Hepatocyte (in vitro differentiated cells): ENCODE measurements around the gene RRP9. TPM values are rescaled to one million over a fixed set of nuclear protein-coding genes. Genes with fewer than 3 reads are reported as not detected.
A peak's percentile ranks its signal among the peaks of the same experiment; 100 is the strongest.

Experiments used
- DNase-seq: peaks from one replicate; pipeline ENCODE4 v3.0.0-alpha.2; 2016; ENCODE audit warnings: low spot score
- H2AFZ ChIP-seq: fragments of 200-600 bp; sonication (generic); 2 replicates; pipeline ENCODE4 v1.6.0; 2016; ENCODE audit warnings: antibody characterized with exemption, mild to moderate bottlenecking
- H3K27ac ChIP-seq: fragments of 200-600 bp; sonication (generic); 2 replicates; pipeline ENCODE4 v1.5.1; 2016; ENCODE audit warnings: mild to moderate bottlenecking
- H3K27me3 ChIP-seq: fragments of 200-600 bp; sonication (generic); 2 replicates; pipeline ENCODE4 v1.6.1; 2016
- H3K36me3 ChIP-seq: fragments of 200-600 bp; sonication (generic); replicated peaks from 2 replicates; pipeline ENCODE4 v1.5.1; 2016; ENCODE audit warnings: low read depth; ENCODE audit not compliant: insufficient read depth
- H3K4me1 ChIP-seq: fragments of 200-600 bp; sonication (generic); 2 replicates; pipeline ENCODE4 v1.5.1; 2016; ENCODE audit warnings: mild to moderate bottlenecking, moderate library complexity; ENCODE audit not compliant: insufficient read depth
- H3K4me2 ChIP-seq: fragments of 200-600 bp; sonication (generic); 2 replicates; pipeline ENCODE4 v1.6.0; 2016
- H3K4me3 ChIP-seq: fragments of 200-600 bp; sonication (generic); 2 replicates; pipeline ENCODE4 v1.5.1; 2016; ENCODE audit warnings: mild to moderate bottlenecking
- H3K79me2 ChIP-seq: fragments of 200-600 bp; sonication (generic); 2 replicates; pipeline ENCODE4 v1.6.0; 2017; ENCODE audit warnings: mild to moderate bottlenecking
- H3K9me2 ChIP-seq: fragments of 200-600 bp; sonication (generic); replicated peaks from 2 replicates; pipeline ENCODE4 v1.6.0; 2017; ENCODE audit warnings: mild to moderate bottlenecking; ENCODE audit not compliant: insufficient read depth
- H3K9me3 ChIP-seq: fragments of 200-600 bp; sonication (generic); 2 replicates; pipeline ENCODE4 v1.5.1; 2016; ENCODE audit warnings: low read depth, mild to moderate bottlenecking
- H4K20me1 ChIP-seq: fragments of 200-600 bp; sonication (generic); 2 replicates; pipeline ENCODE4 v1.6.0; 2016; ENCODE audit warnings: mild to moderate bottlenecking; ENCODE audit not compliant: insufficient read depth, poor library complexity, severe bottlenecking
- CTCF ChIP-seq: fragments of 200-600 bp; sonication (generic); IDR thresholded peaks from 2 replicates; pipeline ENCODE4 v1.5.1; 2016; ENCODE audit warnings: antibody characterized with exemption, mild to moderate bottlenecking; ENCODE audit not compliant: poor library complexity
- EZH2 ChIP-seq: fragments of 200-600 bp; sonication (generic); IDR thresholded peaks from 2 replicates; pipeline ENCODE4 v1.6.1; 2016; ENCODE audit warnings: antibody characterized with exemption, mild to moderate bottlenecking, borderline replicate concordance
- EZH2phosphoT487 ChIP-seq: fragments of 200-600 bp; sonication (generic); IDR thresholded peaks from one replicate; pipeline ENCODE4 v1.6.1; 2018; ENCODE audit warnings: antibody characterized with exemption, mild to moderate bottlenecking, low read depth, moderate library complexity; ENCODE audit not compliant: unreplicated experiment, severe bottlenecking
- WGBS: methylation state at CpG from one replicate; pipeline ENCODE4 v1.1.6; 2016; ENCODE audit warnings: low lambda C conversion rate; ENCODE audit errors: missing lambda C conversion rate; 5-methylcytosine and 5-hydroxymethylcytosine counted together
- polyA plus RNA-seq: library from polyadenylated mRNA; unstranded; fragments of >200 nt; fragmentation: Nextera tagmentation; extraction: Ambion mirVana; gene quantifications from 2 replicates; pipeline ENCODE4 v1.2.1, GENCODE V29; 2016
- total RNA-seq: library from RNA; depleted of rRNA; stranded (reverse); fragments of >200 nt; gene quantifications from 2 replicates; pipeline ENCODE4 v1.2.3, GENCODE V29; 2014

The RRP9 gene
- total and polyA plus RNA-seq, 2 experiments from 2014 or later = 17.5 to 32.8 TPM

GRCh38 chr3:51955893-51956770, 14.4 kb upstream of the RRP9 start:
- H2AFZ ChIP-seq = peak overlapping the region; percentile 83
- no peaks in the 10 kb centered on the region for H3K9me3 ChIP-seq
- no peaks in the 10 kb centered on the region for H3K79me2 ChIP-seq
- no peaks in the 10 kb centered on the region for H4K20me1 ChIP-seq
- peak; percentile 17 for TF ChIP-seq CTCF
- no peak for TF ChIP-seq EZH2
- 7% methylated on average over 83 of the region's 97 CpGs for WGBS
- peak; percentile 77 for DNase-seq
- H3K36me3 ChIP-seq = no peaks in the 10 kb centered on the region
- H3K4me3 ChIP-seq = peak overlapping the region; percentile 20
- H3K9me2 ChIP-seq = no peaks in the 10 kb centered on the region
- peaks cover 11% of the 10 kb centered on the region for H3K4me1 ChIP-seq
- H3K27ac ChIP-seq = no peak overlapping the region
- H3K4me2 ChIP-seq = peak overlapping the region; percentile 89
- peaks cover 22% of the 10 kb centered on the region for H3K27me3 ChIP-seq

DNA sequence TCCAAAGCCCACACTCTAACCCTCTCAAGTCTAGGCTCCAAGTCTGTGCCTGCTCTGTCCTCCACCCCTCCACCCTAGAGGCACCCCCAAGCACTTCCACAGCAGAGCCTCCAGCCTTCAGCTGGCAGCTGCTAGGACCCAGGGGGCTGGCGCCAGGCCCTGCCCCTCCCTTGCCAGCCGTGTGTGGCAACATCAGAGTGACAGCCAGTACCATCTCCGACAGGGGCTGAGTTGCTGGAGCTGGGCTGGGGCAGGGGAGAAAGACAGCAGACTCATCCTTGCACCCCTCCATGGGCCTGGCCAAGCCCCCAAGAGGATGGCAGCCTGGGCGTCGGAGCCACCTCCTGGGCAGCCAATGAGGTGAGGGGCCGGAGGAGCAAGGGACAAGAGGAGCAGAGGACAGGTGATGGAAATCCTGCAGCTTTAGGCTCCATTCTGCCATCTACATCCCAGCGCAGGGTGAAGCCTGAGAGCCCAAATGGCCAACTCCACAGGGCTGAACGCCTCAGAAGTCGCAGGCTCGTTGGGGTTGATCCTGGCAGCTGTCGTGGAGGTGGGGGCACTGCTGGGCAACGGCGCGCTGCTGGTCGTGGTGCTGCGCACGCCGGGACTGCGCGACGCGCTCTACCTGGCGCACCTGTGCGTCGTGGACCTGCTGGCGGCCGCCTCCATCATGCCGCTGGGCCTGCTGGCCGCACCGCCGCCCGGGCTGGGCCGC, 13.6 kb upstream of the RRP9 start, which contains the start of gene GPR62:
TSS of gene GPR62 (plus strand) at position 207 of the 718 bp plus-strand sequence. CDS start at position 479, 272 bp downstream.
- Histone ChIP-seq H4K20me1 (no peaks in the 10 kb centered on the region), H3K9me2 (no peaks in the 10 kb centered on the region), H3K36me3 (no peaks in the 10 kb centered on the region), H3K27me3 (peaks cover 22% of the 10 kb centered on the region), H3K4me3 (peak within 1 kb of the TSS; percentile 20), H3K27ac (no peak within 1 kb of the TSS), H3K4me1 (peaks cover 11% of the 10 kb centered on the region), H3K4me2 (peak within 1 kb of the TSS; percentile 89), H3K79me2 (no peaks in the 10 kb centered on the region), H2AFZ (peak within 1 kb of the TSS; percentile 83), H3K9me3 (no peaks in the 10 kb centered on the region)
- no peak for DNase-seq
- WGBS = 24% methylated on average over 32 of the region's 33 CpGs
- TF ChIP-seq EZH2 = no peak
- no peak for TF ChIP-seq CTCF
- TF ChIP-seq EZH2phosphoT487 = no peak

DNA sequence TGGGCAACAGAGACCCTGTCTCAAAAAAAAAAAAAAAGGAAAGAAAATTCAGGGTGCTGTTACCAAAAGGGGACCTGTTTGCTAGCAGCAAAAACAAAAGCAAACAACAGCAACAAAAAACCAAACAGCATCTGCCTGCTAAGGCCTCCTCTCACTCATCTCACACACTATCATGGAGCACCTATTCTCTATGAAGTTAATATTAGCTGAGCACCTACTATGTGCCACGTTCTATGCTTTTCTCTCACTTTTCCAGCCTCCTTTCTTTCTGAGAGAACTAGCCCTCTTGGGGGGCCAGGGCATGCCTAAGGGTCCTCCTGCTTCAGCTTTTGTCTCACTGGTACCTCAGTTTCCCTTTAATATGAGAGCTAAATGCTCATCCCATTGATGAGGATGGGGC, 13.0 kb upstream of the RRP9 start:
- DNase-seq = no peak
- Histone ChIP-seq H3K27me3 (peaks cover 22% of the 10 kb centered on the region), H3K36me3 (no peaks in the 10 kb centered on the region), H3K27ac (no peak overlapping the region), H3K4me2 (no peak overlapping the region), H4K20me1 (no peaks in the 10 kb centered on the region), H3K4me3 (no peak overlapping the region), H2AFZ (no peak overlapping the region), H3K9me2 (no peaks in the 10 kb centered on the region), H3K4me1 (peaks cover 11% of the 10 kb centered on the region), H3K9me3 (no peaks in the 10 kb centered on the region), H3K79me2 (no peaks in the 10 kb centered on the region)
- WGBS = 94% methylated on average over 1 of the region's 1 CpG
- TF ChIP-seq EZH2 (no peak), CTCF (no peak), EZH2phosphoT487 (no peak)
